ENCODE results near the gene NOB1.

NOB1 gene

DNA sequence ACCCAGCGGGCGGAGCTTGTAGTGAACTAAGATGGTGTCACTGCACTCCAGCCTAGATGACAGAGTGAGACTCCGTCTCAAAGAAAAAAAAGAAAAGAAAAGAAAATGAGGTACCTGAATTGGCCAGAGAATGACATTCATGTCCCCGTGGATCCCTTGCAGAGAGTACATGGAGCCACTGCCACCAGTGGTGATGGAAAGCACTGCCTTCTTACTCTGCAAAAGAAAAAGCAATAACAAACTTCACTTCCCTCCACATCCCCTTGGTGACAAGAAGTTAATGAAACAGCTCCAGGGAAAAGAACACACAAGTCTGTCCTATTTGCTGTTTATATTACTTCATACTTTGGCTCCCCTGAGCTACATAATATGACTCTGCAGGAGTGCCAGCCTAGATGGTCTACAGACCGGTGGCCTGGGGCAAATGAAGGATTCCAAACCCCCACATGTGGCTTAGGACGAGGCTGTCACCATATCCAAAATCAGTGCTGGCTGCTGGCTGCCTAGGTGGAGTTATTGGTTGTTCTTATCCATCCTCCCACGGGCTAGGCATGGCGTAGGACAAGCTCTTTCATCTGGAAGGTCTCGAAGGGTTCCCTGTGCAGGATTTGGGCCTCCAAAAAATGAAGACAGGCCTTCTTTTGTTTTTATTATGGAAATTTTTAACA is 41.7 kb downstream of the NOB1 start:
- Mint-ChIP-seq H3K27ac (no peak overlapping the region), H3K36me3 (peaks cover 25% of the 10 kb centered on the region), H3K27me3 (no peaks in the 10 kb centered on the region), H3K9me3 (no peaks in the 10 kb centered on the region), H3K4me3 (no peak overlapping the region), H3K4me1 (no peaks in the 10 kb centered on the region)
- no peak for ATAC-seq

DNA sequence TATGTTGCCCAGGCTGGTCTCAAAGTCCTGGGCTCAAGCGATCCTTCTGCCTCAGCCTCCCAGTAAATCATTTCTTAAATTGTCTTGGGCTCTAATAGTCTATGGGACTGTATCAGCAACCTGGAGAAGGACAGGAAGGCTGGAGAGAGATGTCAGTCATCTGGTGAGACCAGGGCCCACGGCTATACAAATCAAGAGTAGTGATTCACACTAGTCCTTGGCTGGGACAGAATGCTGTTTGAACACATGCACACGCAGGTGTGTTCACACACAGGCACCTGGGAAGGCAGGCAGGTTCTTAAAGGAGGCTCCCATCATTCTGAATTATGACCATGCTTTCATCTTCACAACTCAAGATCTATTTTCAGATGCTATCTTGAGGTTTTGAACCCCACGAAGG is 42.4 kb downstream of the NOB1 start:
- peaks cover 20% of the 10 kb centered on the region for H3K36me3 Mint-ChIP-seq
- no peaks in the 10 kb centered on the region for H3K9me3 Mint-ChIP-seq
- ATAC-seq: no peak
- H3K27me3 Mint-ChIP-seq: no peaks in the 10 kb centered on the region
- no peak overlapping the region for H3K4me3 Mint-ChIP-seq
- no peaks in the 10 kb centered on the region for H3K4me1 Mint-ChIP-seq
- H3K27ac Mint-ChIP-seq: no peak overlapping the region

DNA sequence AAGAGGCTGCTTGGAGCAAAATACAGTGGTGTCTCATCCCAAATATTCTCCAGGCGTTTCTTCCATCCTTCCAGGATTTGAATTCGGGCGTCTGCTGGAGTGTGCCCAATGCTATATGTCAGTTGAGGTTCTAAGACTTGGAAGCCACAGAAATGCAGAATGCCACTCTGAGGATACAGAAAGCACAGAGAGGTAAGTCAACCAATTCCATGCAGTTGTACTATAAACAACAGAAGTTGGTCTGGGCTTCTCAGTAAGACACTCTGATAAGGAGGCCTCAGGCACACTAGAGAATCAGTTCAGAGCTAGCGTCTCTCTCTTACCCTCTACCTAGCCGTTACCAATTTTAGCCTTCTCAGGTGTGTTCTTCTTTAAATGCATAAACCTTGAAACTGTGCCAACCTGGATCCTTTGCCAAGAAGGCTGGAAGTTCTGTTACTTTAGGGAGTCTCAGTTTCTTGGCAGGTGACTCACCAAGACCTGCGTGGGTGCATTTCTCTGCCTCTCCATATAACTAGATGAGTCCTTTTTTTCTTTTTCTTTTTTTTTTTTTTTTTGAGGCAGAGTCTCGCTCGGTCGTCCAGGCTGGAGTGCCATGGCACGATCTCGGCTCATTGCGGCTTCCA is 43.5 kb downstream of the NOB1 start:
- no peak for ATAC-seq
- no peaks in the 10 kb centered on the region for H3K9me3 Mint-ChIP-seq
- H3K4me1 Mint-ChIP-seq: no peaks in the 10 kb centered on the region
- H3K27ac Mint-ChIP-seq: no peak overlapping the region
- H3K4me3 Mint-ChIP-seq: no peak overlapping the region
- no peaks in the 10 kb centered on the region for H3K27me3 Mint-ChIP-seq
- H3K36me3 Mint-ChIP-seq: peaks cover 13% of the 10 kb centered on the region

DNA sequence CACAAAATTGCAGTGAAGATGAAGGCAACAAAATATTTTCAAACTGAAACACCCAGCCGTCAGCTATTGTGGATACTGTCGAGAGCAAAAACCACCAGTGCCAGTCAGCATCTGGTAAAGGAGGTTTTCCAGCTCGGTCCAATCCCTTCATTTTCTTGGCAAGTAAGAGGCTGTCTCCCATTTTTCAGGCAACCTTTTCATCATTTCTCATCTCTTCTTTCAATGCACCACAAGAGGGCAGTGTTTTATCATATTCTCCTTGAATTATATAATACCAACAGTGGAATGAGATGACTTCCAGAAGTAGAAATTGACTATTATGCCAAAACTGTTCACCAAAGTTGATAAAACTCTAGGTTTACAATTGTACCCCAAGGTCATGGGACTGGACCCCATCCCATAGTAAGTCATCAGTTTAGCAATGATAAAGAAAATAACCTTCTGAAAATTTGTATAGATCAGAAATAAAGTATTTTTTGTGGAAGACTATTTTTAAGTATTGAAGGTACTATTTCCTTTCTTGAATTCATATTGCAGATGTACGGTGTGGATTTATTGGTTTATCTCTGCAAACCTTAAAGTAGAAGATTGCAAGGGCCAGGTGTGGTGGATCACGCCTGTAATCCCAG is 45.2 kb downstream of the NOB1 start:
- H3K27ac Mint-ChIP-seq: no peak overlapping the region
- no peak for ATAC-seq
- no peaks in the 10 kb centered on the region for H3K4me1 Mint-ChIP-seq
- H3K36me3 Mint-ChIP-seq: peaks cover 6% of the 10 kb centered on the region
- no peaks in the 10 kb centered on the region for H3K27me3 Mint-ChIP-seq
- no peak overlapping the region for H3K4me3 Mint-ChIP-seq
- no peaks in the 10 kb centered on the region for H3K9me3 Mint-ChIP-seq

DNA sequence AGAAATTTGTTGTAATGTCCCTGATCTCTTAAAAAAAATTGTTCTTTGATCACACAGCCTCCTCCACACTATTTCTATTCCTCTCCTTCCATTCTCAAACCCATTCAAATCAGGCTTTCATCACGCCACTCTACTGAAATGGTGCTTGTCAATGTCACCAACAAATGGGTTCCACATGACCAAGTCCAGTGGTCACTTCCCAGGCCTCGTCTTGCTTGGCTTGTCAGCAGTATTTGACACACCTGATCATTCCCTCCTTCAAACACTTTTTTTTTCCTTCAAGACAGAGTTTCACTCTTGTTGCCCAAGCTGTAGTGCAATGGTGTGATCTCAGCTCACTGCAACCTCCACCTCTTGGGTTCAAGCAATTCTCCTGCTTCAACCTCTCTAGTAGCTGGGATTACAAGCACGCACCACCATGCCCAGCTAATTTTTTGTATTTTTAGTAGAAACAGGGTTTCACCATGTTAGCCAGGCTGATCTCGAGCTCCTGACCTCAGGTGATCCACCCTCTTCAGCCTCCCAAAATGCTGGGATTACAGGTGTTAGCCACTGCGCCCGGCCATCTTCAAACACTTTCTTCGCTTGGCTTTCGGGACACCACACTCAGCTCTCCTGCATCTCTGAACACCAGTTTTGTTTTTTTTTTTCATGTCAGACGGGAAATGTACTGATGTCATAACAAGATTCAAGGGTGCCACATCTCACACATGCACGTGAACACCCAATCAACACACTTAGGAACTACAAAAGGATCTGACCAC is 46.6 kb downstream of the NOB1 start:
- Mint-ChIP-seq H3K4me1 (no peaks in the 10 kb centered on the region), H3K4me3 (no peak overlapping the region), H3K9me3 (no peaks in the 10 kb centered on the region), H3K27me3 (no peaks in the 10 kb centered on the region), H3K36me3 (peaks cover 5% of the 10 kb centered on the region), H3K27ac (no peak overlapping the region)
- no peak for ATAC-seq

DNA sequence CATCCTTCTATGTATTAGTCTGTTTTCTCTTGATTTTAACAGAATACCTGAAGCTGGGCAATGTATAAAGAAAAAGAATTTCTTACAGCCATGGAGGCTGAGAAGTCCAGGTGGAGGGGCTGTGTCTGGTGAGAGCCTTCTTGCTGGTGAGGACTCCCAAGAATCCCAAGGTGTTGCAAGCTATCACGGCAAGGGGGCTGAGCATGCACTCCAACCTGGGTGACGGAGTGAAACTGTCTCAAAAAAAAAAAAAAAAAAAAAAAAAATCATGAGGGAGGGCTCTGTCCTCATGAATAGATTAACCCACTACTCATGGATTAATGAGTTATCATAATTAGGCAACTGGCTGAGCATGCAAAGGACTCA is 47.8 kb downstream of the NOB1 start:
- Mint-ChIP-seq H3K27ac (no peak overlapping the region), H3K4me1 (no peaks in the 10 kb centered on the region), H3K27me3 (no peaks in the 10 kb centered on the region), H3K9me3 (no peaks in the 10 kb centered on the region), H3K4me3 (no peak overlapping the region), H3K36me3 (peaks cover 5% of the 10 kb centered on the region)
- no peak for ATAC-seq

DNA sequence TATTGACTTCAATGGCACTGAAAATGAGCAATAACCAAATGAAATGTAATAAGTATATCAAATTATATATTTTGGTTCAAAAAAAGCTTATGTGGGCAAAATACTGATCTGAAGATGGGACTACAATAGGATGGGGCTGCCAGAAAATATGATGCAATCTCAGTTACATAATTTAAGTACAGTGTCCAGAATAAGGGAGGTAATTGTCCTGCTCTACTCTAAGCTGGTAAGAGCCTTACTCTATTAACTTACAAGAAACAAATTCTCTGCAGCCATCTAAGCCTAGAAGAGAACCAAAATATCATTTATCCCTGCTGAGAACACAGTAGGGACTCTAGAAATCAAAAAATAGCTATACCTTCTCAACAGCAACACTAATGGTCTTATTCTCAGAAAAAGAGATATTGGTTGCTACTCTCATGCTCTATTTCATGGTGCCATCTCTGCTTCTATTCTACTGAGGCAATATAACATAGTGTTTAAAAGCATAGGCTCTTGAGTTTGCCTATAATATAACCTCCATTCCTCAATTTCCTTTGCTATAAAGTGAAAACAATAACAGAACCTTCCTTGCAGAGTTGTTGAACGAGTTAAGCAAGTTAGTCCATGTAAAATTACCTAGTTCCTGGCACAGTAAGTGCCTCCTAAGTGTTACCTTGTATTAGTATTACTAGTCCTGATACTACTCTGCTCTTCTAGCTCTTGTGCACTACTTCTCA is 48.3 kb downstream of the NOB1 start:
- Mint-ChIP-seq H3K36me3 (peaks cover 5% of the 10 kb centered on the region), H3K4me1 (no peaks in the 10 kb centered on the region), H3K4me3 (no peak overlapping the region), H3K9me3 (no peaks in the 10 kb centered on the region), H3K27me3 (no peaks in the 10 kb centered on the region), H3K27ac (no peak overlapping the region)
- no peak for ATAC-seq

DNA sequence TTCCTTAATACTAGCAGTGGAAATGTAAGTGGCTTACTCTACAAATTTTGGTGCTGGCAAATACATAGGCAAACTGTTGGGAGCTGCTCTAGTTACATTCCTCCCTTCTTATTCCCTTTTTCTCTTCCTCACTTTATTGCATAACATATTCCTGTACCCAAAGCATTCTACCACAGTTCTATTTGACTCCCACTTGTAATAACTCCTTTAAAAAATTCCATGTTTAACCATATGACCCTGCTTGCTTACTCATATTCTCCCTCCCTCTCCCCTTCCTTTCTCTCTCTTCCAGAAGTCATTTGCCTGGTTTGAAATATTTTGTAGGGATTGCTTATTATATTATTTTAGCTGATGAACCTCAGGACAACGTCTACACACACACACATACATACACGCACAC is 51.1 kb downstream of the NOB1 start:
- H3K27me3 Mint-ChIP-seq: no peaks in the 10 kb centered on the region
- H3K36me3 Mint-ChIP-seq: peaks cover 19% of the 10 kb centered on the region
- no peak overlapping the region for H3K4me3 Mint-ChIP-seq
- no peak overlapping the region for H3K27ac Mint-ChIP-seq
- no peaks in the 10 kb centered on the region for H3K9me3 Mint-ChIP-seq
- H3K4me1 Mint-ChIP-seq: no peaks in the 10 kb centered on the region
- no peak for ATAC-seq

DNA sequence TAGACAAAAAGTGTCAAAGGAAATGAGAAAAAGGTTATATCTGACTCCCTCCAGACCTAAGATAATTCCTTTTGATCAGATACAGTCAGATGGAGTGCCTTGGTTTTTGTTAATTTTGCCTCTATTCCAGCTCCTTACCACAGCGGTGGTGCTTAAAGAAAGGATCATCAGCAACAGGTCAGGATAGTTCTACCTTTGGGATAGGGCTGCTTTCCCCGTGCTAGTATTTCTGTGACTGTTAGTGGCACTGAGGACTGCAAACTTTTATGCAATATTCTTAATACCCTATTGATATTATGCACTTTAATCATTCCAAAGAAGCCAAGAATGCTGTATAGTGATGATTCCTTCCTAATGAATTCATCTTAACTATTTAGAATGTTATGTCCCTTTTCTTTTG is 52.9 kb downstream of the NOB1 start:
- Mint-ChIP-seq H3K27ac (no peak overlapping the region), H3K4me3 (no peak overlapping the region), H3K36me3 (peaks cover 21% of the 10 kb centered on the region), H3K9me3 (no peaks in the 10 kb centered on the region), H3K27me3 (no peaks in the 10 kb centered on the region), H3K4me1 (no peaks in the 10 kb centered on the region)
- no peak for ATAC-seq

DNA sequence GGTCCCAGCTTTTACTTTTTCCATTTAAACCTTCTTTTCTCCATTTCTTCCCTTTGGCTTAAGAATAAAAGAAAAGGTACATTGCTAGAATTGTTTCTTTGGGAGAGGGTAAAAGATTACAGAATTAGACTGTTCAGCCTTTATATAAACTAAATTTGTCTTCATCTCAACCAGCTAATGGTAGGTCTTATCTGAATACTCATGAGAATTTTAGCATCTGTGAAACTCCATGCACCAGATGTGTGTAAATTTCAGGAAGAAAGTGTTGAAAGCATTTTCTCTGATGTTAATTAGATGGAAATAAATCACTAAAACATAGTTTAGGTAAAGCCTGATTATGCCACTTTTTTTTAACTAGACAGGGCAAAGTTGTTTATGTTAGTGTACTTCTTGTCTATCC is 53.3 kb downstream of the NOB1 start:
- peaks cover 21% of the 10 kb centered on the region for H3K36me3 Mint-ChIP-seq
- H3K27ac Mint-ChIP-seq: no peak overlapping the region
- no peaks in the 10 kb centered on the region for H3K9me3 Mint-ChIP-seq
- no peaks in the 10 kb centered on the region for H3K4me1 Mint-ChIP-seq
- no peaks in the 10 kb centered on the region for H3K27me3 Mint-ChIP-seq
- no peak for ATAC-seq
- H3K4me3 Mint-ChIP-seq: no peak overlapping the region

DNA sequence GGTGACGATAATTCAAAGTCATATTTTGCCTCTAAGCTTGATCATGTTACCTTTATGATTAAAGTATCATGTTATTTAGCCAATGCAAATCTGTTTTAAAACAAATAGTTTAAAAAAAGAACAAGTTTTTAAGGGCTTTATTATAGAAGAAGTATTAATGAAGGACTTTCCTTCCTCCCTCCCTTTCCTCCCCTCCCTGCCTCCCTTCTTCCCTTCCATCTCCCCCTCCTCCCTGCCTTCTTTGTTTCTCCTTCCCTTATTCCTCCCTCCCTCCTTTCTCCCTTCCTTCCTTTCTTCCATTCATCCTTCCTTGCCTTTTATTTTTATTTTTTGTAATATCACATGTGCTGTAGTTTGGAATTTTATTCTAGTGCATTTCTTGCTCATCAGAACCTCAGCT is 54.8 kb downstream of the NOB1 start:
- no peak for ATAC-seq
- Mint-ChIP-seq H3K4me3 (no peak overlapping the region), H3K9me3 (no peaks in the 10 kb centered on the region), H3K27ac (no peak overlapping the region), H3K27me3 (no peaks in the 10 kb centered on the region), H3K36me3 (peaks cover 21% of the 10 kb centered on the region), H3K4me1 (no peaks in the 10 kb centered on the region)

DNA sequence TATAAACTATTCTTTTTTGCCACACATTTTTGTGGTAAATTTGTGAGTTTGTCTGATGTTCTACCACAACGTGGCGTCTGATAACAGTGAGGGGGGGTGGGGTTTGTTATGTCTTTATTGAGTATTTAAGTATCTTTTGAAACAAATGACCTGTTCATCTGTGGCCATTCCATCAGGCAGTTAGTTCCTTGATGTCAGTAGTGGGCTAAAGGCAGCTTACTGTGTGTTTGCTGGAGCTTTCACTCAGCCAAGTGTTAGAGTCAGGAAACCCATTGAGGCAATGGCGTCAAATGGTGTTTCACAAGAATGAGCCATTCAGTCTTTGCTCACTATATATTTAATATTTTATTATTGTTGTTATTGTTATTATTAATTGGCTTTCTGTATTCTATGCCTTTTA is 56.3 kb downstream of the NOB1 start:
- peaks cover 29% of the 10 kb centered on the region for H3K36me3 Mint-ChIP-seq
- peaks cover 5% of the 10 kb centered on the region for H3K4me1 Mint-ChIP-seq
- H3K27ac Mint-ChIP-seq: no peak overlapping the region
- ATAC-seq: no peak
- no peaks in the 10 kb centered on the region for H3K27me3 Mint-ChIP-seq
- H3K4me3 Mint-ChIP-seq: no peak overlapping the region
- no peaks in the 10 kb centered on the region for H3K9me3 Mint-ChIP-seq

DNA sequence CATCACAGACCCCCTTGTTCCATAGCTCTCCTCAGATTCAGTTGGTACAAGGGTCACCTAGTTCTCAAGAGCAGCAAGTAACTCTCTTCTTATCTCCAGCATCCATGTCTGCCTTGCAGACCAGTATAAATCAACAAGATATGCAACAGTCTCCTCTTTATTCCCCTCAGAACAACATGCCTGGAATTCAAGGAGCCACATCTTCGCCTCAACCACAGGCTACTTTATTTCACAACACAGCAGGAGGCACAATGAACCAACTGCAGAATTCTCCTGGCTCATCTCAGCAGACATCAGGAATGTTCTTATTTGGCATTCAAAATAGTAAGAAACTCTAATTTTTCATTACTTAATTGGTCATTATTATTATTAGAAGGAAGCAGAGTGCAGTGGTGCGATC is 60.8 kb downstream of the NOB1 start:
- Mint-ChIP-seq H3K4me3 (no peak overlapping the region), H3K4me1 (peaks cover 26% of the 10 kb centered on the region), H3K27ac (no peak overlapping the region), H3K9me3 (no peaks in the 10 kb centered on the region), H3K36me3 (peaks cover 41% of the 10 kb centered on the region), H3K27me3 (no peaks in the 10 kb centered on the region)
- no peak for ATAC-seq

DNA sequence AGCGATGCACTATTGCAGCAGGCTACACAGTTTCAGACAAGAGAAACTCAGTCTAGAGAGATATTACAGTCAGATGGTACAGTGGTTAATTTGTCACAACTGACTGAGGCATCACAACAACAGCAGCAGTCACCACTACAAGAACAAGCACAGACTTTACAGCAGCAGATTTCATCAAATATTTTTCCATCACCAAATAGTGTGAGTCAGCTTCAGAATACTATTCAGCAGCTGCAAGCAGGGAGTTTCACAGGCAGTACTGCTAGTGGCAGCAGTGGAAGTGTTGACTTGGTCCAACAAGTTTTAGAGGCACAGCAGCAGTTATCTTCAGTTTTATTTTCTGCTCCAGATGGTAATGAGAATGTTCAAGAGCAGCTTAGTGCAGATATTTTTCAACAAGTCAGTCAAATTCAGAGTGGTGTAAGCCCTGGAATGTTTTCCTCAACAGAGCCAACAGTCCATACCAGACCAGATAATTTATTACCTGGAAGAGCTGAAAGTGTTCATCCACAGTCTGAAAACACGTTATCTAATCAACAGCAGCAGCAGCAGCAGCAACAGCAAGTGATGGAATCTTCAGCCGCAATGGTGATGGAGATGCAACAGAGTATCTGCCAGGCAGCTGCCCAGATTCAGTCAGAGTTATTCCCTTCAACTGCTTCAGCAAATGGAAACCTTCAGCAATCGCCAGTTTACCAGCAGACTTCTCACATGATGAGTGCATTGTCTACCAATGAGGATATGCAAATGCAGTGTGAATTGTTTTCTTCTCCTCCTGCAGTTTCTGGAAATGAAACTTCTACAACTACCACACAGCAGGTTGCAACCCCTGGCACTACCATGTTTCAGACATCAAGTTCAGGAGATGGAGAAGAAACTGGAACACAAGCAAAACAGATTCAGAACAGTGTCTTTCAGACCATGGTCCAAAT is 62.5 kb downstream of the NOB1 start:
- Mint-ChIP-seq H3K4me3 (no peak overlapping the region), H3K4me1 (peaks cover 26% of the 10 kb centered on the region), H3K27me3 (no peaks in the 10 kb centered on the region), H3K9me3 (no peaks in the 10 kb centered on the region), H3K27ac (peak overlapping the region; percentile 17), H3K36me3 (peaks cover 34% of the 10 kb centered on the region)
- ATAC-seq: no peak
